ENCODE measurements around the gene ANKRD7. TPM values are rescaled to one million over a fixed set of nuclear protein-coding genes. Genes with fewer than 3 reads are reported as not detected.
"Not testable (repeated sequence)": the region's sequence is repeated elsewhere in the genome, so short reads cannot be mapped to it uniquely, and the experiment has no call there.

Gene ANKRD7
- total RNA-seq, 1 experiment from 2014 or later = not detected

- ChIA-PET CTCF (no interaction called here), POLR2A (ENCODE audit: unreplicated experiment) (no interaction called here)
- no peak overlapping the region for H3K9ac ChIP-seq (ENCODE audit: low read length)
- no peaks in the 10 kb centered on the region for H4K20me1 ChIP-seq (ENCODE audit: low read length)
- no peak overlapping the region for H3K4me2 ChIP-seq (ENCODE audit: low read length)
- H2AFZ ChIP-seq (ENCODE audit: low read length) = no peak overlapping the region
- H3K4me3 ChIP-seq (ENCODE audit: low read length) = no peak overlapping the region
- ATAC-seq = no peak
- no peak overlapping the region for H3K27ac ChIP-seq (ENCODE audit: low read length)
- no peaks in the 10 kb centered on the region for H3K27me3 ChIP-seq (ENCODE audit: low read length)
- H3K9me3 ChIP-seq (ENCODE audit: low read length) = no peaks in the 10 kb centered on the region
- H3K9me2 ChIP-seq (replicated peaks; ENCODE audit: low read length) = no peaks in the 10 kb centered on the region
- no TSS peak for BruUV-seq (replicated peaks)
- no peaks in the 10 kb centered on the region for H3K79me2 ChIP-seq (ENCODE audit: low read length)
- no peak for DNase-seq
- no peaks in the 10 kb centered on the region for H3K4me1 ChIP-seq (ENCODE audit: insufficient read depth, low read length)
- intact Hi-C loops (cut with micrococcal nuclease) = no loop called here
- no peaks in the 10 kb centered on the region for H3F3A ChIP-seq (ENCODE audit: low read length, unreplicated experiment)
- H3K36me3 ChIP-seq (ENCODE audit: low read depth, low read length) = no peaks in the 10 kb centered on the region
- TF ChIP-seq EZH2phosphoT487 (IDR thresholded peaks at IDR 0.05; ENCODE audit: borderline replicate concordance, low read length) (no peak), CTCF (conservative IDR thresholded peaks at IDR 0.05; ENCODE audit: low read depth, low read length) (no peak), EZH2 (IDR thresholded peaks at IDR 0.05; ENCODE audit: low read length, unreplicated experiment) (no peak)
Measured at GRCh38 chr7:118239014-118239413, 14.5 kb downstream of the ANKRD7 start.

GRCh38 chr7:118240320-118240719 lies 15.8 kb downstream of the ANKRD7 start:
- H2AFZ ChIP-seq (ENCODE audit: low read length); CTCF ChIA-PET; H3K27me3 ChIP-seq (ENCODE audit: low read length); H3K9me2 ChIP-seq (replicated peaks; ENCODE audit: low read length); POLR2A ChIA-PET (ENCODE audit: unreplicated experiment); H3K4me3 ChIP-seq (ENCODE audit: low read length); H3K4me1 ChIP-seq (ENCODE audit: insufficient read depth, low read length); H4K20me1 ChIP-seq (ENCODE audit: low read length); DNase-seq; BruUV-seq (replicated peaks); H3K9me3 ChIP-seq (ENCODE audit: low read length); intact Hi-C loops (cut with micrococcal nuclease); H3K36me3 ChIP-seq (ENCODE audit: low read depth, low read length); H3K9ac ChIP-seq (ENCODE audit: low read length); H3K79me2 ChIP-seq (ENCODE audit: low read length); H3K27ac ChIP-seq (ENCODE audit: low read length); H3F3A ChIP-seq (ENCODE audit: low read length, unreplicated experiment); ATAC-seq; H3K4me2 ChIP-seq (ENCODE audit: low read length): not testable (repeated sequence)

- Histone ChIP-seq H3K4me1 (ENCODE audit: insufficient read depth, low read length) (no peaks in the 10 kb centered on the region), H3K4me3 (ENCODE audit: low read length) (no peak overlapping the region), H3K79me2 (ENCODE audit: low read length) (no peaks in the 10 kb centered on the region), H3F3A (ENCODE audit: low read length, unreplicated experiment) (no peaks in the 10 kb centered on the region), H3K27ac (ENCODE audit: low read length) (no peak overlapping the region), H2AFZ (ENCODE audit: low read length) (no peak overlapping the region), H3K9me3 (ENCODE audit: low read length) (no peaks in the 10 kb centered on the region), H3K9ac (ENCODE audit: low read length) (no peak overlapping the region), H3K9me2 (replicated peaks; ENCODE audit: low read length) (no peaks in the 10 kb centered on the region), H3K36me3 (ENCODE audit: low read depth, low read length) (no peaks in the 10 kb centered on the region), H3K27me3 (ENCODE audit: low read length) (no peaks in the 10 kb centered on the region), H3K4me2 (ENCODE audit: low read length) (no peak overlapping the region), H4K20me1 (ENCODE audit: low read length) (no peaks in the 10 kb centered on the region)
- ATAC-seq (no peak), DNase-seq (no peak)
- ChIA-PET CTCF (no interaction called here), POLR2A (ENCODE audit: unreplicated experiment) (no interaction called here)
- intact Hi-C loops (cut with micrococcal nuclease) = no loop called here
- no TSS peak for BruUV-seq (replicated peaks)
- TF ChIP-seq EZH2 (IDR thresholded peaks at IDR 0.05; ENCODE audit: low read length, unreplicated experiment) (no peak), CTCF (conservative IDR thresholded peaks at IDR 0.05; ENCODE audit: low read depth, low read length) (no peak), EZH2phosphoT487 (IDR thresholded peaks at IDR 0.05; ENCODE audit: borderline replicate concordance, low read length) (no peak)
Measured at GRCh38 chr7:118243695-118244094, 19.2 kb downstream of the ANKRD7 start.
